ENCODE results near the gene DBNDD1. TPM values are rescaled to one million over a fixed set of nuclear protein-coding genes. Genes with fewer than 3 reads are reported as not detected.

Gene DBNDD1
- total and polyA plus RNA-seq, 10 of the 15 experiments (the other 5 are each of a cell fraction or from before 2014, with no cell fraction given) = 0.06 to 4.6 (median 0.55) TPM

DNA sequence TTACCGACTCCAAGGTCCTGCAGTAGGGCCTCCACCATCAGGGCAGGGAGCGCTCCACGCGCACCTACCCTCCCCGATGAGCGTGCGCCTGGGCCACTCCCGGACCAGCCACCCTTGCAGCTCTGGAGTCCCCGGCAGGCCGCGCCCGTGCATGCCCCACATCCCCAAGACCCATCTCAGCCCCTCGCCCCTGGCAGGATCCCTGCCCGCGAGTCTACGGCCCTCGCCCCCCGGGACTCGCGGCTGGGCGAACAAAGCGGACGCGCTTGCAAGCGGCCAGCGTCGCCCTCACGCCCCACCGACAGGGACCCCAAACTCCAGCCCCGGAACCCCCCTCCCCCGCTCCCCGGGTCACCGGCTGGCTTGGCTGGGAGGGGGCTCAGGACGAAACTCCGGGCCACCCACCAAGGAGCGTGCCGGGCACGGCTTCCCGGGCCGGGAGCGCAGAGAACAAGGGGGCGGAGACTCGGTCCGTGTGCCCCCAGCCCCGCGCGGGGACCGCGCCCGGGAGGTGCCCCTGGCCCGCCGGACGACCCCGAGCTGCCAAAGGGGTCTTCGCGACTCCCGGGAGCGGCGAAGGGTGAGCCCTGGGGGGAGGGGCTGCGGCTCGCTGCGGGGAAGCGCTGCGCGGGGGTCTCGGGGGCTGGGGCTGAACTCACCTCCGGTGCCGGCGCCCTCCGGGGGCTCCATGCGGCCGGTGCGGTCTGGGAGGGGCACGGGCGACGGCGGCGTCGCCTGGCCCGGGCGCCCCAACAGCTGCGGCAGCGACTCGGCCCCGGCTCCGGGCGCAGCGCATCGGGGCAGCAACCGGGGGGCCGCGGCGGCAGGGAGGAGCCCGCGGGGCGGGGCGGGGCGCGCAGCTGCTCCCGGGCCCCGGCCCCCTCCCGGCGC lies at the start of gene DBNDD1 (continued):
- TF ChIP-seq ETV6 (conservative IDR thresholded peaks at IDR 0.05 in 1 of 2, IDR thresholded peaks at IDR 0.05 in 1 of 2; ENCODE audit: borderline replicate concordance in 1 of 2, low read depth in 1 of 2) = no peak

- Histone ChIP-seq H3K4me3 (no peak overlapping the region), H3K9me3 (replicated peaks; ENCODE audit: control insufficient read depth, insufficient read depth, low read length) (no peaks in the 10 kb centered on the region), H3K79me2 (ENCODE audit: control insufficient read depth, insufficient read depth, low read length) (no peaks in the 10 kb centered on the region), H3K36me3 (ENCODE audit: control insufficient read depth in 2 of 2, insufficient read depth in 2 of 2, low read length in 1 of 2) (no peaks in the 10 kb centered on the region), H3K27me3 (replicated peaks in 1 of 2; ENCODE audit: control insufficient read depth in 2 of 2, insufficient read depth in 2 of 2, low read length in 1 of 2) (no peaks in the 10 kb centered on the region; a peak in 1 of 4 replicates), H2AFZ (ENCODE audit: control insufficient read depth, low read depth, low read length) (no peak overlapping the region), H3K9ac (ENCODE audit: control insufficient read depth, insufficient read depth, low read length) (no peak overlapping the region), H3K4me1 (ENCODE audit: control insufficient read depth, insufficient read depth, low read length) (no peaks in the 10 kb centered on the region), H3K4me2 (ENCODE audit: control insufficient read depth, insufficient read depth) (no peak overlapping the region), H3K27ac (ENCODE audit: control insufficient read depth, insufficient read depth) (no peak overlapping the region), H4K20me1 (ENCODE audit: control insufficient read depth, insufficient read depth) (no peaks in the 10 kb centered on the region)
- ChIA-PET CTCF (no interaction called here), RAD21 (ENCODE audit: unreplicated experiment) (no interaction called here), POLR2A (no interaction called here), SMC1A (ENCODE audit: uncharacterized antibody, unreplicated experiment) (no interaction called here)
- in situ Hi-C loops (cut with MboI) (no loop called here), intact Hi-C loops (cut with micrococcal nuclease; ENCODE audit: unreplicated experiment) (no loop called here)
- FAIRE-seq (no peak), ATAC-seq (no peak), DNase-seq (ENCODE audit: low read depth, low spot score) (no peak)
- 12% methylated on average over 3 of the region's 3 CpGs for WGBS (ENCODE audit: insufficient coverage, insufficient replicate concordance, low lambda C conversion rate, missing lambda C conversion rate)
- BruUV-seq (replicated peaks) = no TSS peak
- TF ChIP-seq YY1 (IDR thresholded peaks at IDR 0.05; ENCODE audit: low read depth, low read length) (no peak), IKZF2 (IDR thresholded peaks at IDR 0.05) (no peak), PBX3 (IDR thresholded peaks at IDR 0.05; ENCODE audit: insufficient replicate concordance, low read depth, low read length) (no peak), GABPA (IDR thresholded peaks at IDR 0.05; ENCODE audit: low read depth) (no peak), BHLHE40 (IDR thresholded peaks at IDR 0.05; ENCODE audit: borderline replicate concordance in 1 of 2, low read depth in 2 of 2, low read length in 1 of 2) (no peak)
These were observed 42.2 kb upstream of the DBNDD1 start for GRCh38 chr16:90061437-90061836.
